ENCODE results near the gene PHLDB2. TPM values are rescaled to one million over a fixed set of nuclear protein-coding genes. Genes with fewer than 3 reads are reported as not detected.

PHLDB2 gene
- total RNA-seq, 1 experiment from 2014 or later: 30.7 TPM

- CTCF ChIA-PET: no interaction called here
- BruUV-seq (replicated peaks): no TSS peak
- intact Hi-C loops (cut with micrococcal nuclease; ENCODE audit: unreplicated experiment): no loop called here
- Mint-ChIP-seq H3K27me3 (ENCODE audit: unreplicated experiment) (no peaks in the 10 kb centered on the region), H3K4me3 (ENCODE audit: low read depth, unreplicated experiment) (no peak overlapping the region), H3K36me3 (ENCODE audit: insufficient read depth, unreplicated experiment) (no peaks in the 10 kb centered on the region), H3K9me3 (ENCODE audit: low read depth, unreplicated experiment) (no peaks in the 10 kb centered on the region), H3K27ac (ENCODE audit: unreplicated experiment) (no peak overlapping the region), H3K4me1 (ENCODE audit: low read depth, unreplicated experiment) (peaks cover 11% of the 10 kb centered on the region)
- TF ChIP-seq CTCF (IDR thresholded peaks at IDR 0.05; ENCODE audit: unreplicated experiment): no peak
- no peak for DNase-seq
These were observed 10.3 kb upstream of the PHLDB2 start for GRCh38 chr3:111848778-111849177.

GRCh38 chr3:111850537-111850936, 8.5 kb upstream of the PHLDB2 start:
- H3K27ac Mint-ChIP-seq (ENCODE audit: unreplicated experiment): no peak overlapping the region

DNA sequence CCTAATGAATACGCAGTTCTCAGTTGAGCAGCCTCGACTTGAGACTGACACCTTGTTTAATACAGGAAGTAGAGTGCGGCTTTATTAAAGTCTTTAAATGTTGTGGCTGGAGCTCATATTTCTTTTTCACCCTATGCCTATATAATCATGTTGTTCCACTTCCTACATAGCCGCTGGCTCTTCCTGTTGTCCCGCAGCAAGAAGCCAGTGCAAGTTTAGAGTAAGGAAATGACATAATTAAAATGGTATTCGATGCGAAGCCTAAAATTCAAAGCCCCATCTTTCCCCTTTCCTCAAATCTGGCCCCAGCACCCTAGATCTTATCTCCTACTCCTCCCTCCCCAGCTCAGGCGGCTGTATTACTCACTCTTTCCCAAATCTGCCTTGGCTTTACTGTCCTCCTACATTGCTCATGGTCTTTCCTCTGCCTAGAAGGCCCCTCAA, 7.5 kb upstream of the PHLDB2 start:
- H3K36me3 Mint-ChIP-seq (ENCODE audit: insufficient read depth, unreplicated experiment): peaks cover under 1% of the 10 kb centered on the region
- intact Hi-C loops (cut with micrococcal nuclease; ENCODE audit: unreplicated experiment): loop anchor here (5.0 kb wide), 1 partner anchor 39 kb away; no protein-coding TSS in a partner anchor
- DNase-seq: no peak
- H3K27ac Mint-ChIP-seq (ENCODE audit: unreplicated experiment): no peak overlapping the region
- no peaks in the 10 kb centered on the region for H3K9me3 Mint-ChIP-seq (ENCODE audit: low read depth, unreplicated experiment)
- CTCF ChIA-PET: no interaction called here
- H3K27me3 Mint-ChIP-seq (ENCODE audit: unreplicated experiment): no peaks in the 10 kb centered on the region
- TF ChIP-seq CTCF (IDR thresholded peaks at IDR 0.05; ENCODE audit: unreplicated experiment): no peak
- H3K4me3 Mint-ChIP-seq (ENCODE audit: low read depth, unreplicated experiment): no peak overlapping the region
- BruUV-seq (replicated peaks): no TSS peak
- H3K4me1 Mint-ChIP-seq (ENCODE audit: low read depth, unreplicated experiment): peaks cover 11% of the 10 kb centered on the region

More at GRCh38 chr3:111850537-111850936, 8.5 kb upstream of the PHLDB2 start:
- H3K9me3 Mint-ChIP-seq (ENCODE audit: low read depth, unreplicated experiment): no peaks in the 10 kb centered on the region
- CTCF ChIA-PET: interaction anchor here (0.7 kb wide), 1 partner anchor 41 kb away, joined by 3 read pairs; no protein-coding TSS in a partner anchor
- H3K36me3 Mint-ChIP-seq (ENCODE audit: insufficient read depth, unreplicated experiment): no peaks in the 10 kb centered on the region
- no TSS peak for BruUV-seq (replicated peaks)
- no peak for TF ChIP-seq CTCF (IDR thresholded peaks at IDR 0.05; ENCODE audit: unreplicated experiment)
- DNase-seq: no peak
- H3K27me3 Mint-ChIP-seq (ENCODE audit: unreplicated experiment): no peaks in the 10 kb centered on the region
- H3K4me3 Mint-ChIP-seq (ENCODE audit: low read depth, unreplicated experiment): no peak overlapping the region
- intact Hi-C loops (cut with micrococcal nuclease; ENCODE audit: unreplicated experiment): loop anchor here (5.0 kb wide), 1 partner anchor 38 kb away; no protein-coding TSS in a partner anchor
- peaks cover 11% of the 10 kb centered on the region for H3K4me1 Mint-ChIP-seq (ENCODE audit: low read depth, unreplicated experiment)

GRCh38 chr3:111852540-111852939, 6.5 kb upstream of the PHLDB2 start:
- no TSS peak for BruUV-seq (replicated peaks)
- intact Hi-C loops (cut with micrococcal nuclease; ENCODE audit: unreplicated experiment): loop anchor here (5.0 kb wide), 1 partner anchor 40 kb away; no protein-coding TSS in a partner anchor
- DNase-seq: no peak
- Mint-ChIP-seq H3K27ac (ENCODE audit: unreplicated experiment) (no peak overlapping the region), H3K4me3 (ENCODE audit: low read depth, unreplicated experiment) (no peak overlapping the region), H3K27me3 (ENCODE audit: unreplicated experiment) (no peaks in the 10 kb centered on the region), H3K9me3 (ENCODE audit: low read depth, unreplicated experiment) (no peaks in the 10 kb centered on the region), H3K4me1 (ENCODE audit: low read depth, unreplicated experiment) (peaks cover 11% of the 10 kb centered on the region), H3K36me3 (ENCODE audit: insufficient read depth, unreplicated experiment) (peaks cover 5% of the 10 kb centered on the region)
- CTCF ChIA-PET: no interaction called here
- no peak for TF ChIP-seq CTCF (IDR thresholded peaks at IDR 0.05; ENCODE audit: unreplicated experiment)

All from Calu3 (cell line).